ENCODE measurements around the gene KANSL2.
"Not testable (repeated sequence)": the region's sequence is repeated elsewhere in the genome, so short reads cannot be mapped to it uniquely, and the experiment has no call there.

KANSL2 gene

GRCh38 chr12:48712209-48712608 lies 30.2 kb upstream of the KANSL2 start:
- no peak overlapping the region for H3K4me3 ChIP-seq (ENCODE audit: low read length)
- TF ChIP-seq, protein P1, sequence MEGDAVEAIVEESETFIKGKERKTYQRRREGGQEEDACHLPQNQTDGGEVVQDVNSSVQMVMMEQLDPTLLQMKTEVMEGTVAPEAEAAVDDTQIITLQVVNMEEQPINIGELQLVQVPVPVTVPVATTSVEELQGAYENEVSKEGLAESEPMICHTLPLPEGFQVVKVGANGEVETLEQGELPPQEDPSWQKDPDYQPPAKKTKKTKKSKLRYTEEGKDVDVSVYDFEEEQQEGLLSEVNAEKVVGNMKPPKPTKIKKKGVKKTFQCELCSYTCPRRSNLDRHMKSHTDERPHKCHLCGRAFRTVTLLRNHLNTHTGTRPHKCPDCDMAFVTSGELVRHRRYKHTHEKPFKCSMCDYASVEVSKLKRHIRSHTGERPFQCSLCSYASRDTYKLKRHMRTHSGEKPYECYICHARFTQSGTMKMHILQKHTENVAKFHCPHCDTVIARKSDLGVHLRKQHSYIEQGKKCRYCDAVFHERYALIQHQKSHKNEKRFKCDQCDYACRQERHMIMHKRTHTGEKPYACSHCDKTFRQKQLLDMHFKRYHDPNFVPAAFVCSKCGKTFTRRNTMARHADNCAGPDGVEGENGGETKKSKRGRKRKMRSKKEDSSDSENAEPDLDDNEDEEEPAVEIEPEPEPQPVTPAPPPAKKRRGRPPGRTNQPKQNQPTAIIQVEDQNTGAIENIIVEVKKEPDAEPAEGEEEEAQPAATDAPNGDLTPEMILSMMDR (conservative IDR thresholded peaks at IDR 0.05; ENCODE audit: low read depth, low read length), result no peak

DNA sequence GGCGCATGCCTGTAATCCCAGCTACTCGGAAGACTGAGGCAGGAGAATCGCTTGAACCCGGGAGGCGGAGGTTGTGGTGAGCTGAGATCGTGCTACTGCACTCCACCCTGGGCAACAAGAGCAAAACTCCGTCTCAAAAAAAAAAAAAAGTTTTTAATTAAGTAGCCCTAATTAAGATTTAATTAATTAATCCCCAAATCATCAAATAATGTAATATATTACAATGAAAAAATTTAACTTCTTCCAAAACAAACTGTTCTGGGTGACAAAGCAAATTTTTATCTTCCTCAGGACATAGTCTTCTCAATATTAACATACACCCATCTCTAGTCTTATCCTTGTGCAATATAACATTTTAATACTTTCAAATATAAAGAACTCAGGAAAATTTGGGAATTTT lies 16.8 kb upstream of the KANSL2 start:
- not testable (repeated sequence) for H3K4me3 ChIP-seq (ENCODE audit: low read length); DNase-seq (ENCODE audit: low read depth)

More at GRCh38 chr12:48712209-48712608, 30.2 kb upstream of the KANSL2 start:
- DNase-seq (ENCODE audit: low read depth), result no peak

GRCh38 chr12:48696626-48697025 lies 14.6 kb upstream of the KANSL2 start:
- no peak for DNase-seq (ENCODE audit: low read depth)
- H3K4me3 ChIP-seq (ENCODE audit: low read length), result no peak overlapping the region
- TF ChIP-seq, protein P1 (conservative IDR thresholded peaks at IDR 0.05; ENCODE audit: low read depth, low read length), result no peak

- H3K4me3 ChIP-seq (ENCODE audit: low read length), result no peak overlapping the region
- DNase-seq (ENCODE audit: low read depth), result no peak
- TF ChIP-seq, protein P1 (conservative IDR thresholded peaks at IDR 0.05; ENCODE audit: low read depth, low read length), result no peak
Observed at GRCh38 chr12:48695859-48696258, 13.8 kb upstream of the KANSL2 start.

- no peak for DNase-seq (ENCODE audit: low read depth)
- H3K4me3 ChIP-seq (ENCODE audit: low read length), result no peak overlapping the region
- TF ChIP-seq, protein P1 (conservative IDR thresholded peaks at IDR 0.05; ENCODE audit: low read depth, low read length), result no peak
Observed at GRCh38 chr12:48694038-48694437, 12.0 kb upstream of the KANSL2 start.

DNA sequence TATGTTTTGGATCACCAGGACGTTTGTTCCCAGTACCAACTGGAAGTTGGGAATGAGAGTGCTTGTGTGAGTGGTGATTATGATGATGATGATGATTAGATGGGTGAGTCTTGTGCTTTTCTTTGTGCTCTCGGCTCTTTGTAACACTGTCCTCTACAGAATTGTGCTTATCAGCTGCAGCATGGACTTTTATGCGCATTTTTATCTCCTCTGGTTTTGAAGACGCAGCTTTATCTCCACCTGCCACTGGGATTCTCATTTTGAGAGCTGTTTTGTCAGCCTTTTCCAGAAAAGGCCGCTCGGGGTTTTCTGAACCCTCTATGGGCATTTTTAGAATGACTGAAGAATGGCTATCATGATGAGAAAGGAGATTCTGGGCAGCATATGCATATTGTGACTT lies 11.5 kb upstream of the KANSL2 start:
- H3K4me3 ChIP-seq (ENCODE audit: low read length), result no peak overlapping the region
- no peak for DNase-seq (ENCODE audit: low read depth)
- TF ChIP-seq, protein P1 (conservative IDR thresholded peaks at IDR 0.05; ENCODE audit: low read depth, low read length), result no peak

DNA sequence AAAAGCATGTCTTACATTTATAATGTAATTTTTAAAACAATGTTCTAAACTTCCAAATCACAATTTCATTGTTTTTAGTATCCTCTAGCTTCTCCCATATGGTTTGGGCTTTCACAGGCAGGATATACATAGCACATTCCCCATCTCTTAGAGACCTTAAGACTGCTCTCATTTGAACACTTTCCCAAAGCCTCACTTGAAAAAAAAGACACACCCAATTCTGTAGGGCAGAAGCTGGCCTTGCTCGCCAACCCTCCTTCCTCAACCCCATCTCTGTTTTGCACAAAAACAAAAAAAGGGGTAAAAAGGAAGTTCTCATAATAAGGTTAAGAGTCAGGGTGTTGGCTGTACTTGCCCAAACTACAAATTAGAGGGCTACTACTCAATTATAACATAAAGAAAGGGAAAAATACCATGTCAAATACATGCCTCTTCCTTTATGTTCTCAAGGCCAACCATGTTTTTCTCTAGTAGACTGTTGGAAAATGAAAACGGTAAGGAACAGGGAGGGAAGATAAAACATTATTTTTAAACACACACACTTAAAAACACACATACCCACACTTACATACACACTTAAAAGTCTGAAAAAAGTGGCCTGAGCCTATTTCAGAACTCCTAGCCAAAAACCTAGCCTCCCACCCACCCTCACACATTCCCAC lies 9.9 kb upstream of the KANSL2 start:
- no peak overlapping the region for H3K4me3 ChIP-seq (ENCODE audit: low read length)
- TF ChIP-seq, protein P1 (conservative IDR thresholded peaks at IDR 0.05; ENCODE audit: low read depth, low read length), result no peak
- DNase-seq (ENCODE audit: low read depth), result no peak

Measured in retinal pigment epithelial cell (primary cell).